H1 (cell line): ENCODE measurements around the gene ARID1B. TPM values are rescaled to one million over a fixed set of nuclear protein-coding genes. Genes with fewer than 3 reads are reported as not detected.

ENCODE experiments used
- CBX5 ChIP-seq: fragments of 300-800, 300-1000 bp; sonication (generic); IDR thresholded peaks from 2 replicates; pipeline ENCODE4 v1.7.1; 2016; ENCODE audit warnings: antibody characterized with exemption, low read length, low read depth
- CREB1 ChIP-seq: IDR thresholded peaks from 2 replicates; pipeline ENCODE4 v1.6.1; 2012; ENCODE audit warnings: inconsistent platforms
- EZH2 ChIP-seq: fragments of 200-600 bp; sonication (generic); IDR thresholded peaks from 2 replicates; pipeline ENCODE4 v1.7.1; 2012; ENCODE audit warnings: low read depth, mild to moderate bottlenecking, moderate library complexity, low read length, inconsistent platforms; ENCODE audit not compliant: severe bottlenecking
- JUN ChIP-seq: IDR thresholded peaks from 2 replicates; pipeline ENCODE4 v1.6.1; 2011; ENCODE audit warnings: low read depth, mild to moderate bottlenecking, improper control_type of control experiment, low read length
- PHF8 ChIP-seq: fragments of 200-600 bp; sonication (generic); conservative IDR thresholded peaks from 2 replicates; pipeline ENCODE4 v1.7.1; 2012; ENCODE audit warnings: low read depth, mild to moderate bottlenecking, inconsistent platforms, low read length, moderate library complexity
- RNF2 ChIP-seq: fragments of 200-900, 300-1000 bp; sonication (generic); IDR thresholded peaks from 2 replicates; pipeline ENCODE4 v1.7.1; 2016; ENCODE audit warnings: borderline replicate concordance, low read depth, mild to moderate bottlenecking, antibody characterized with exemption, low read length; ENCODE audit not compliant: poor library complexity, severe bottlenecking; ENCODE audit errors: missing control alignments
- SP2 ChIP-seq: IDR thresholded peaks from 2 replicates; pipeline ENCODE4 v1.6.1; 2012; ENCODE audit warnings: mild to moderate bottlenecking, low read length, inconsistent platforms
- TCF12 ChIP-seq: IDR thresholded peaks from 2 replicates; pipeline ENCODE4 v1.6.1; 2011; ENCODE audit warnings: low read depth, mild to moderate bottlenecking, low read length
- ZNF274 ChIP-seq: IDR thresholded peaks from 2 replicates; pipeline ENCODE4 v1.7.0; 2012; ENCODE audit warnings: low read length, borderline replicate concordance; ENCODE audit errors: extremely low read depth
- polyA plus RNA-seq, 7 experiments: library from polyadenylated mRNA; depleted of rRNA in 3 of 7; stranded (reverse) in 5 of 7; unstranded in 2 of 7; fragments of >200 nt in 5 of 7; fragments of 200-250 nt in 2 of 7; gene quantifications; 1 replicate in 5 of 7; 2 replicates in 1 of 7; 4 replicates in 1 of 7; pipeline versions ENCODE4 v1.2.1 to v1.2.3, GENCODE V29; 2011 to 2013; ENCODE audit warnings: missing spikeins in 2 of 7, mixed read lengths in 2 of 7
- total RNA-seq: library from RNA; stranded (reverse); fragmentation: NEBNext Ultra II Directional; extraction: Animal tissue kit (Norgen Biotek cat#: 25700); gene quantifications from 2 replicates; pipeline ENCODE4 v1.2.1, GENCODE V29; 2021

ARID1B gene
- total and polyA plus RNA-seq, 2 of the 8 experiments (the other 6 are each of a cell fraction or from before 2014, with no cell fraction given): 24.3 to 70.3 TPM

DNA sequence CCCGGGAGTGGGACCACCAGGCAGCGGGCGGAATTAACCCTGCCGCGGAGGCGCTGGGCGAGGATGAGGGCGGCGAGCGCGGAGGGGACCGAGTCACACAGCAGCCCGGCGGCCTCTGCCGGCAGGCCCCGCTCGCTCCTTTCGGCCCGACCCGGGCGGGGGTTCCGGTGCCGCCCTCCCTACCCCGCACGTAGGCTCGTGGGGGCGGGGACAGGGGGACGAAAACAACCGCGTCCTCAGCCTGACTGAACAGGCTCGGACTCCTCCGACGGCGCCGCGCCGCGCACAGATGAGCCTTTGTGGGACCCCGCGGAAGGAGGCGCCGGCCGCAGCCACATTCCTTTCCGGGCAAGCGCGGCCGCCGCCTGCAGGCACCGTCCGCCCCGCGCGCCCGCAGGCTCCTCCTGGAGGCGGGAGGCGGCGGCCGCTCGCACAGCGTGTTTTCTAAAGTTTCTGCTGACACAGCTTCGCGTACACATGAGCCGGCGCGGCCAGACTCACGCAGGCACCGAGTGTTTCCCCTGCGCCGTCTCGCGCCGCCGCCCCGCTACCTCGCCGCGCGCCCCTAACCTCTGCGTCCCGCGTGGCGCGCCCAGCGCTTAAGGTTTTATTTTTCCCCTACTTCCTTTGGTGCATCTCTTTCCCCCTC lies 244.3 kb downstream of the ARID1B start (continued):
- TF ChIP-seq PHF8 (peak; percentile 87), CBX5 (no peak), JUN (no peak), EZH2 (no peak), CREB1 (0 out of 2 replicates have a peak, but pooled peaks have one; percentile 42), SP2 (no peak), TCF12 (no peak), RNF2 (no peak), ZNF274 (no peak)
